GM06990 (cell line): ENCODE measurements around the gene MINDY3.

Experiments
- DNase-seq: peaks from one replicate; pipeline ENCODE4 v3.0.0-alpha.2; 2011; ENCODE audit not compliant: insufficient read length; ENCODE audit errors: extremely low read depth
- H3K27me3 ChIP-seq: replicated peaks from 2 replicates; pipeline ENCODE4 v1.6.0; 2011; ENCODE audit warnings: low read length; ENCODE audit not compliant: control insufficient read depth, insufficient read depth
- H3K36me3 ChIP-seq: 2 replicates; pipeline ENCODE4 v1.5.1; 2011; ENCODE audit warnings: low read length; ENCODE audit not compliant: control insufficient read depth, insufficient read depth
- H3K4me3 ChIP-seq: replicated peaks from 2 replicates; pipeline ENCODE4 v1.5.1; 2011; ENCODE audit warnings: low read depth, mild to moderate bottlenecking, control low read depth, low read length
- CTCF ChIP-seq: IDR thresholded peaks from 2 replicates; pipeline ENCODE4 v1.5.1; 2011; ENCODE audit warnings: low read length, control low read depth, mild to moderate bottlenecking, inconsistent platforms; ENCODE audit not compliant: insufficient read depth, poor library complexity, severe bottlenecking

MINDY3 gene

GRCh38 chr10:15871823-15872222 is 11.5 kb upstream of the MINDY3 start:
- H3K36me3 ChIP-seq: no peaks in the 10 kb centered on the region
- H3K4me3 ChIP-seq: no peak overlapping the region
- no peak for TF ChIP-seq CTCF
- no peak for DNase-seq
- no peaks in the 10 kb centered on the region for H3K27me3 ChIP-seq

GRCh38 chr10:15869935-15870334 is 9.6 kb upstream of the MINDY3 start:
- H3K27me3 ChIP-seq: no peaks in the 10 kb centered on the region
- TF ChIP-seq CTCF: no peak

GRCh38 chr10:15868006-15868405 is 7.7 kb upstream of the MINDY3 start:
- no peak for DNase-seq
- TF ChIP-seq CTCF: no peak
- Histone ChIP-seq H3K4me3 (no peak overlapping the region), H3K36me3 (no peaks in the 10 kb centered on the region), H3K27me3 (no peaks in the 10 kb centered on the region)

More at GRCh38 chr10:15869935-15870334, 9.6 kb upstream of the MINDY3 start:
- no peaks in the 10 kb centered on the region for H3K36me3 ChIP-seq
- DNase-seq: no peak
- no peak overlapping the region for H3K4me3 ChIP-seq

- TF ChIP-seq CTCF: no peak
- DNase-seq: no peak
- Histone ChIP-seq H3K27me3 (no peaks in the 10 kb centered on the region), H3K4me3 (no peak overlapping the region), H3K36me3 (no peaks in the 10 kb centered on the region)
Observed at GRCh38 chr10:15865304-15865703, 5.0 kb upstream of the MINDY3 start.

- Histone ChIP-seq H3K4me3 (no peak overlapping the region), H3K36me3 (no peaks in the 10 kb centered on the region), H3K27me3 (no peaks in the 10 kb centered on the region)
- TF ChIP-seq CTCF: no peak
- DNase-seq: no peak
Observed at GRCh38 chr10:15864419-15864818, 4.1 kb upstream of the MINDY3 start.

- DNase-seq: no peak
- H3K27me3 ChIP-seq: no peaks in the 10 kb centered on the region
Observed at GRCh38 chr10:15863733-15864132, 3.4 kb upstream of the MINDY3 start.

More at GRCh38 chr10:15863733-15864132, 3.4 kb upstream of the MINDY3 start:
- no peak for TF ChIP-seq CTCF
- Histone ChIP-seq H3K4me3 (no peak overlapping the region), H3K36me3 (no peaks in the 10 kb centered on the region)
